Keratinocyte (primary cell): ENCODE data around the gene BAHCC1. TPM values are rescaled to one million over a fixed set of nuclear protein-coding genes. Genes with fewer than 3 reads are reported as not detected.

Source experiments
- DNase-seq: peaks from one replicate; pipeline ENCODE4 v3.0.0-alpha.2; 2011; ENCODE audit warnings: low read depth, missing footprints, low spot score
- FAIRE-seq: peaks from 2 replicates; lab custom pipeline; 2011; peaks lifted over from hg19 to GRCh38; lab: Jason Lieb, UNC
- H2AFZ ChIP-seq: 2 replicates; pipeline ENCODE4 v1.6.0; 2012; ENCODE audit warnings: low read length, control low read depth, inconsistent platforms; ENCODE audit not compliant: control insufficient read depth
- H3K27ac ChIP-seq: 2 replicates; pipeline ENCODE4 v1.5.1; 2011; ENCODE audit warnings: low read length; ENCODE audit not compliant: control insufficient read depth, insufficient read depth
- H3K27me3 ChIP-seq: 3 replicates; pipeline ENCODE4 v1.6.0; 2011; ENCODE audit warnings: low read length; ENCODE audit not compliant: control insufficient read depth, insufficient read depth; ENCODE audit errors: extremely low read depth
- H3K36me3 ChIP-seq, 2 experiments: 2 replicates in 1 of 2; 3 replicates in 1 of 2; pipeline ENCODE4 v1.5.1; 2011; ENCODE audit warnings: low read length in 2 of 2, mild to moderate bottlenecking in 1 of 2; ENCODE audit not compliant: control insufficient read depth in 2 of 2, insufficient read depth in 2 of 2; ENCODE audit errors: extremely low read depth in 1 of 2
- H3K4me1 ChIP-seq: 3 replicates; pipeline ENCODE4 v1.5.1; 2011; ENCODE audit warnings: low read length; ENCODE audit not compliant: control insufficient read depth, insufficient read depth; ENCODE audit errors: extremely low read depth
- H3K4me2 ChIP-seq: 3 replicates; pipeline ENCODE4 v1.6.0; 2011; ENCODE audit warnings: low read depth, low read length; ENCODE audit not compliant: control insufficient read depth, insufficient read depth; ENCODE audit errors: extremely low read depth
- H3K4me3 ChIP-seq, 3 experiments: fragments of 200-600 bp in 1 of 3; sonication (generic) in 1 of 3; 2 replicates in 2 of 3; 3 replicates in 1 of 3; pipeline ENCODE4 v1.5.1; 2011 to 2016; ENCODE audit warnings: low read length in 3 of 3, mild to moderate bottlenecking in 3 of 3, control low read depth in 2 of 3, inconsistent platforms in 1 of 3, low read depth in 1 of 3, mixed read lengths in 1 of 3, mixed run types in 1 of 3, moderate library complexity in 1 of 3; ENCODE audit not compliant: control insufficient read depth in 2 of 3, insufficient read depth in 2 of 3; ENCODE audit errors: extremely low read depth in 1 of 3
- H3K79me2 ChIP-seq: 2 replicates; pipeline ENCODE4 v1.6.0; 2012; ENCODE audit warnings: low read length; ENCODE audit not compliant: control insufficient read depth, insufficient read depth
- H3K9ac ChIP-seq: 3 replicates; pipeline ENCODE4 v1.6.0; 2011; ENCODE audit warnings: low read length; ENCODE audit not compliant: control insufficient read depth, insufficient read depth; ENCODE audit errors: extremely low read depth
- H3K9me1 ChIP-seq: 3 replicates; pipeline ENCODE4 v1.6.0; 2011; ENCODE audit warnings: low read length; ENCODE audit not compliant: control insufficient read depth, insufficient read depth; ENCODE audit errors: extremely low read depth
- H3K9me3 ChIP-seq: 2 replicates; pipeline ENCODE4 v1.5.1; 2012; ENCODE audit warnings: low read depth, low read length; ENCODE audit not compliant: control insufficient read depth
- H4K20me1 ChIP-seq: 3 replicates; pipeline ENCODE4 v1.6.0; 2011; ENCODE audit warnings: low read length; ENCODE audit not compliant: control insufficient read depth, insufficient read depth; ENCODE audit errors: extremely low read depth
- CTCF ChIP-seq, 3 experiments: IDR thresholded peaks in 1 of 3; conservative IDR thresholded peaks in 1 of 3; optimal IDR thresholded peaks in 1 of 3; 2 replicates in 2 of 3; 3 replicates in 1 of 3; pipeline versions ENCODE3 to v1.5.1; 2011; ENCODE audit warnings: low read length in 3 of 3, mild to moderate bottlenecking in 3 of 3, moderate library complexity in 2 of 3, control low read depth in 1 of 3, inconsistent platforms in 1 of 3; ENCODE audit not compliant: insufficient read depth in 2 of 3; ENCODE audit errors: extremely low read depth in 1 of 3
- EZH2 ChIP-seq: IDR thresholded peaks from one replicate; pipeline ENCODE4 v1.6.1; 2012; ENCODE audit warnings: inconsistent platforms, mild to moderate bottlenecking, low read length, moderate library complexity
- dilution Hi-C: fragments of 300-500 bp; cut with MboI; formaldehyde crosslinking; loops from one replicate; pipeline ENCODE4 v1.7.0; 2020; ENCODE audit warnings: low sequenced_read_pairs; ENCODE audit not compliant: extremely low pct_ligation_motif_present
- polyA plus RNA-seq, 5 experiments: library from polyadenylated mRNA; depleted of rRNA in 3 of 5; stranded (reverse) in 3 of 5; stranded (forward) in 1 of 5; unstranded in 1 of 5; fragments of >200 nt; gene quantifications; 1 replicate in 1 of 5; 2 replicates in 3 of 5; 3 replicates in 1 of 5; pipeline versions ENCODE4 v1.2.1 to v1.2.3, GENCODE V29; 2011 to 2012; ENCODE audit warnings: missing spikeins in 2 of 5, low read depth in 1 of 5, low replicate concordance in 1 of 5

BAHCC1 gene
- polyA plus RNA-seq, 1 donor (not counting 4 experiments of a cell fraction or from before 2014, with no cell fraction given): 0.52 TPM

- TF ChIP-seq CTCF (optimal IDR thresholded peaks at IDR 0.05 in 1 of 3, IDR thresholded peaks at IDR 0.05 in 1 of 3, conservative IDR thresholded peaks at IDR 0.05 in 1 of 3; ENCODE audit: extremely low read depth in 1 of 3, insufficient read depth in 2 of 3, low read length in 3 of 3): no peak
- no peak for TF ChIP-seq EZH2
- dilution Hi-C loops: no loop called here
- Histone ChIP-seq H3K9ac (no peak overlapping the region), H3K79me2 (no peaks in the 10 kb centered on the region), H2AFZ (no peak overlapping the region), H3K27ac (no peak overlapping the region), H3K4me3 (no peak overlapping the region), H3K36me3 (no peaks in the 10 kb centered on the region), H3K4me2 (no peak overlapping the region), H3K9me3 (no peaks in the 10 kb centered on the region), H3K27me3 (no peaks in the 10 kb centered on the region), H3K9me1 (no peaks in the 10 kb centered on the region), H3K4me1 (no peaks in the 10 kb centered on the region), H4K20me1 (no peaks in the 10 kb centered on the region)
- DNase-seq (no peak), FAIRE-seq (no peak)
These were observed 49.5 kb downstream of the BAHCC1 start for GRCh38 chr17:81444610-81445339.

GRCh38 chr17:81445642-81446503, 50.6 kb downstream of the BAHCC1 start:
- H3K9me1 ChIP-seq: no peaks in the 10 kb centered on the region
- no peaks in the 10 kb centered on the region for H3K9me3 ChIP-seq
- H3K4me3 ChIP-seq: no peak overlapping the region
- no peaks in the 10 kb centered on the region for H3K27me3 ChIP-seq
- no peaks in the 10 kb centered on the region for H3K79me2 ChIP-seq
- no peak overlapping the region for H3K27ac ChIP-seq
- no peak overlapping the region for H3K4me2 ChIP-seq
- H3K4me1 ChIP-seq: no peaks in the 10 kb centered on the region
- H3K36me3 ChIP-seq: no peaks in the 10 kb centered on the region
- no peak overlapping the region for H2AFZ ChIP-seq
- DNase-seq: no peak
- H4K20me1 ChIP-seq: no peaks in the 10 kb centered on the region
- no peak for FAIRE-seq
- dilution Hi-C loops: no loop called here
- H3K9ac ChIP-seq: no peak overlapping the region
- no peak for TF ChIP-seq EZH2
- peak in 1 of 3 experiments; percentile 31 for TF ChIP-seq CTCF (optimal IDR thresholded peaks at IDR 0.05 in 1 of 3, IDR thresholded peaks at IDR 0.05 in 1 of 3, conservative IDR thresholded peaks at IDR 0.05 in 1 of 3; ENCODE audit: extremely low read depth in 1 of 3, insufficient read depth in 2 of 3, low read length in 3 of 3)
